Esophagus muscularis mucosa (tissue), 3 donors: ENCODE results near the gene GADD45G.

Experiments used
- POLR2A ChIP-seq: fragments of 450-650 bp; IDR thresholded peaks from one replicate; pipeline ENCODE4 v1.6.1; 2017; ENCODE audit warnings: antibody characterized with exemption, moderate library complexity, mild to moderate bottlenecking, low read depth
- POLR2AphosphoS5 ChIP-seq, 2 donors: sonication (generic); formaldehyde crosslinking; IDR thresholded peaks; one replicate each; pipeline ENCODE4 v1.6.1; 2017; ENCODE audit warnings: antibody characterized with exemption in 2 of 2
- TF ChIP-seq, protein P1 (sequence below), 3 experiments: fragments of 200-600 bp in 2 of 3; fragments of 450-650 bp in 1 of 3; sonication (generic) in 2 of 3; IDR thresholded peaks; one replicate each; pipeline ENCODE4 v1.5.1; 2017 to 2019; ENCODE audit warnings: antibody characterized with exemption in 3 of 3, mild to moderate bottlenecking in 2 of 3, moderate library complexity in 1 of 3

DNA sequence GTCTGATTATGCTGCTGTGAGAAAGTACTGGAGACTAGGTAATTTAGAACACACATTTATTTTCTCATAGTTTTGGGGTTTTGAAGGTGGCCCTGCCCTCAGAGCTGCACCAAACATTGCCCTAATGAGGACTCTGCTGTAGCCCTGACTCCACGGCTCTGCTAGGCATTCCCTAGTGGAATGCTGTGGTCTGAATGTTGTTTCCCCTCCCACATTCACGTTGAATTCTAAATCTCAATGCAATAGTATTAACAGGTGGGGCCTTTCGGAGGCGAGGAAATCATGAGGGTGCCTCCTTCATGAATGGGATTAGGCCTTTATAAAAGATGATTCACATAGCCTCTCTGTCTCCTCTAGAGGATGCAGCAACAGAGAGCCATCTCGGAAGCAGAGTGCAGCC is 25.7 kb downstream of the GADD45G start:
- TF ChIP-seq, protein P1, sequence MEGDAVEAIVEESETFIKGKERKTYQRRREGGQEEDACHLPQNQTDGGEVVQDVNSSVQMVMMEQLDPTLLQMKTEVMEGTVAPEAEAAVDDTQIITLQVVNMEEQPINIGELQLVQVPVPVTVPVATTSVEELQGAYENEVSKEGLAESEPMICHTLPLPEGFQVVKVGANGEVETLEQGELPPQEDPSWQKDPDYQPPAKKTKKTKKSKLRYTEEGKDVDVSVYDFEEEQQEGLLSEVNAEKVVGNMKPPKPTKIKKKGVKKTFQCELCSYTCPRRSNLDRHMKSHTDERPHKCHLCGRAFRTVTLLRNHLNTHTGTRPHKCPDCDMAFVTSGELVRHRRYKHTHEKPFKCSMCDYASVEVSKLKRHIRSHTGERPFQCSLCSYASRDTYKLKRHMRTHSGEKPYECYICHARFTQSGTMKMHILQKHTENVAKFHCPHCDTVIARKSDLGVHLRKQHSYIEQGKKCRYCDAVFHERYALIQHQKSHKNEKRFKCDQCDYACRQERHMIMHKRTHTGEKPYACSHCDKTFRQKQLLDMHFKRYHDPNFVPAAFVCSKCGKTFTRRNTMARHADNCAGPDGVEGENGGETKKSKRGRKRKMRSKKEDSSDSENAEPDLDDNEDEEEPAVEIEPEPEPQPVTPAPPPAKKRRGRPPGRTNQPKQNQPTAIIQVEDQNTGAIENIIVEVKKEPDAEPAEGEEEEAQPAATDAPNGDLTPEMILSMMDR (IDR thresholded peaks at IDR 0.05): no peak
- TF ChIP-seq POLR2AphosphoS5 (IDR thresholded peaks at IDR 0.05) (no peak), POLR2A (no peak)
